Naive thymus-derived CD8-positive, alpha-beta T cell (primary cell): ENCODE results near the gene CTBP1. TPM values are rescaled to one million over a fixed set of nuclear protein-coding genes. Genes with fewer than 3 reads are reported as not detected.

Experiments used
- ATAC-seq, 2 donors: fragments of 150-1000 bp; cut with Tn5 transposase in 1 of 2; sonication (Bioruptor Pico), chemical (Tn5 transposase) in 1 of 2; 1 replicate in 1 of 2; 2 replicates in 1 of 2; pipeline ENCODE4 v1.10.0; 2021; ENCODE audit warnings: mild to moderate bottlenecking in 2 of 2, moderate library complexity in 2 of 2
- POLR2A ChIA-PET: fragments of 350-600 bp; sonication (Branson Sonifier 250); formaldehyde crosslinking; loops from one replicate; lab custom pipeline; 2021; ENCODE audit warnings: antibody characterized with exemption; lab: Charles Lee
- DNase-seq, 10 donors: peaks; one replicate each; pipeline versions ENCODE4 v3.0.0 to v3.0.0-alpha.2; 2020 to 2022
- H3K27ac Mint-ChIP-seq, 10 donors: one replicate each; pipeline ENCODE4 v1.8.0; 2020 to 2022; ENCODE audit warnings: mild to moderate bottlenecking in 10 of 10, mixed read lengths in 10 of 10, moderate library complexity in 4 of 10, inconsistent platforms in 1 of 10
- H3K27me3 Mint-ChIP-seq, 5 donors: one replicate each; pipeline ENCODE4 v1.8.0; 2021 to 2022; ENCODE audit warnings: mixed read lengths in 5 of 5
- H3K36me3 Mint-ChIP-seq, 3 donors: one replicate each; pipeline ENCODE4 v1.8.0; 2020 to 2022; ENCODE audit warnings: mixed read lengths in 3 of 3, mild to moderate bottlenecking in 2 of 3, inconsistent platforms in 1 of 3
- H3K4me1 Mint-ChIP-seq, 4 donors: one replicate each; pipeline ENCODE4 v1.8.0; 2021 to 2022; ENCODE audit warnings: mixed read lengths in 4 of 4
- H3K4me3 Mint-ChIP-seq, 10 donors: one replicate each; pipeline ENCODE4 v1.8.0; 2020 to 2022; ENCODE audit warnings: mild to moderate bottlenecking in 10 of 10, mixed read lengths in 10 of 10, moderate library complexity in 6 of 10, inconsistent platforms in 1 of 10
- H3K9me3 Mint-ChIP-seq, 9 donors: one replicate each; pipeline ENCODE4 v1.8.0; 2020 to 2022; ENCODE audit warnings: mixed read lengths in 9 of 9, mild to moderate bottlenecking in 3 of 9, inconsistent platforms in 1 of 9, moderate library complexity in 1 of 9
- polyA plus RNA-seq, 3 donors: library from polyadenylated mRNA; unstranded; fragments of 300-500 nt; fragmentation: Illumina TruSeq; gene quantifications; one replicate each; pipeline ENCODE4 v1.2.3, GENCODE V29; 2021
- total RNA-seq, 8 experiments: library from RNA in 2 of 8; stranded (reverse) in 2 of 8; gene quantifications; one replicate each; pipeline ENCODE4 v1.2.3 and lab custom pipeline; 2021 to 2026

The CTBP1 gene
- total and polyA plus RNA-seq, 5 experiments from 2014 or later = 51.0 to 193 (median 104) TPM

DNA sequence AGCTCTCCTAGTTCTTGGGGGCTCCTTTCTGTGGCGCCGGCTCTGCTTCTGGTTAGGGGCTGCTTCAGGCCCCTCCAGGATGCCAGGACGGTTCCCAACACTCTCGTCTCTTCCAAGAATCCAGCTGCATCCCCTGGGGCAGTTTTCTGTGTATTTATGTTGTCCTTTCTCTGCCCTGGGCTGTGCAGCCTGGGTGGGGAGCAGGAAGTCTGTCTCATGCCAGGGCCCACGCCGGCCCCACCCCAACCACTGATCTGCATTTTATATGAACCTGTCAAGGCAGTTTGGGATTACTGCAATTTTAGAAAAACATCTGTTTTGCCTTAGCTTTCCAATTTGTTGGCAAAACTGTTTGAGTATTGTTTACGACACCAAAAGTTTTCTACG, 14.6 kb downstream of the CTBP1 start:
- H3K4me1 Mint-ChIP-seq = peaks cover 2 to 23% (median 9%) of the 10 kb centered on the region in 4 donors
- POLR2A ChIA-PET = interaction anchor here (1.5 kb wide), 1 partner anchor 13 kb away, joined by 5 read pairs; no protein-coding TSS in a partner anchor
- DNase-seq (no peak), ATAC-seq (no peak)
- H3K27me3 Mint-ChIP-seq = no peaks in the 10 kb centered on the region
- peaks cover 0 to 68% (median 15%) of the 10 kb centered on the region in 3 donors for H3K36me3 Mint-ChIP-seq
- H3K27ac Mint-ChIP-seq = peak overlapping the region in 5 of 10 donors; percentile 14 to 88 (median 81)
- no peak overlapping the region for H3K4me3 Mint-ChIP-seq
- no peaks in the 10 kb centered on the region for H3K9me3 Mint-ChIP-seq

DNA sequence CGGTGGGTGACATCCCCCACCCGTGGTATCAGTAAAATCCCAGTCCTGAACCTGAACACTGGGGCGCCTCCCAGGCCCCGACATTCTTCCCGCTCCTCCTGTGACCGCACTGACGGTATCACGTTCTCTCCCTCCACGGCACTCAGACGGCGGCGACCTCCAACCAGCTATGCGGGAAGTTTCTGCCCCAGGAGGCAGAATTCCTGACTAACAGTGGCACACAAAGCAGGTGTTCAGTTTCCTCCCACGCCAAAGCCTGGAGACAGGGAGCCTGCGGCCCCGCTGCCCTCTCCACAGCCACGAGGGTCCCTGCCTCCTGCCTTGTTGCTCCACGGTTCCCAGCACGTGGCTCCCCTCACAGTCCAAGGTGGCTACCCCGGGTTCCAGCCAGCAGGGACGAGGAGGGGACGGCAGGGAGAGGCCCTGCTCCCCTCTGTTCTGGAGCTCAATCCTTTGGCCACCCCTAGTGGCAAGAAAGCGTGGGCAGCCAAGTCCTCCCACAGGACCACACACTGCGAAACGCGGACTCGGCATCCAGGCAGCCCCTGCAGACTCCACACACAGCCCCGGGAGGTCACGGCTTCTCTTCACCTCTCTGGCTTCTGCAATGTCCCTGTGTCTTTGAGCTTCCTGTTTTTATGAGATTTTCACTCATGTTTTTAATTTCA, 15.2 kb downstream of the CTBP1 start:
- Mint-ChIP-seq H3K27ac (peak overlapping the region in 5 of 10 donors; percentile 66 to 88 (median 81)), H3K9me3 (no peaks in the 10 kb centered on the region), H3K4me1 (peaks cover 2 to 20% (median 8%) of the 10 kb centered on the region in 4 donors), H3K27me3 (no peaks in the 10 kb centered on the region), H3K4me3 (no peak overlapping the region), H3K36me3 (peaks cover 0 to 65% (median 15%) of the 10 kb centered on the region in 3 donors)
- peak in 1 of 10 donors; percentile 35 for DNase-seq
- ATAC-seq = no peak
- POLR2A ChIA-PET = interaction anchor here (1.5 kb wide), 1 partner anchor 14 kb away, joined by 5 read pairs; no protein-coding TSS in a partner anchor

DNA sequence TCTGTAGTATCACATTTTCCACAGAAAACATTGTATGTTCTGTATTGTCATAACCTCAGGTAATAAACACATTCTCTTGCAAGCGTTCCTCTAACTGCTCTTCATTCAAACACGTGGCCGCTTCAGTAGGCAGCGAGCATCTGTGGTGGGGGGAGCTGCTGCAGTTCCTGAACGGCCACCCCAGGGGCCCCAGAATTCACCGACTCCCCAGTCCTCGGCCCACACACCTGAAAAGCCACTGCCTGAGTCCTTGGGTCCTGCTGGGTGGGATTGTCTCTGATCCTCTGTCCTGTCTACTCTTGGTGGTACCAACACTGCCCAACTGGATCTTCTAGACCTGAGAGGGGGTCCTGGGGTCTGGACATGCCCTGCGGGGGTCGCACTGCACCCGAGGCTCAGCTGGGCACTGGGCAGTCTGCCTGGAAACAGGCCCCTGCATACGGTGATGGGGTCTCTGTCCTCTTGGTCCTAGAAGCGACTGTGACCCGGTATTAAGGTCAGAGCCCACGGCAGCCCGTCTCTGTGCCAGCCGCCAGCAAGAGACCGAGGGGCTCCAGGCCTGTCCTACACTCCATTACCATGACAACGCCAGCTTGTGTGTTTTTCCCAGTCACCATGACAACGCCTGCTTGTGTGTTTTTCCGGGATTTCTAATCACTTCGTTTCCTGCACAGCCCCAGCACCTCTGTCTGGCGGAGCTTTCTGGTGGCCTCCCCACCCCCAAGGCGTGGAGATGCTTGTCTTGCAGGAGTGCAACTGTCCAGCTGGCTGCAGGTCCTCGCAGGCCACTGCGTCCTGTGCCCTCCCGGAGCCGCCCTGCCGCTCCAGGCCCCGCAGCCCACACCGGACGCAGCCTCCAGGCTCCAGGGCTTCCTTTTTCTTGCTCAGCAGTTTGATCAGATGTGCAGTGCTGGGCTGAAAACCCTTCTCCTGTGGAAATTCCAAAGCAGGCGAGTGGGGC, 16.0 kb downstream of the CTBP1 start:
- peaks cover 2 to 17% (median 5%) of the 10 kb centered on the region in 4 donors for H3K4me1 Mint-ChIP-seq
- ATAC-seq = no peak
- peak overlapping the region in 5 of 10 donors; percentile 20 to 87 (median 43) for H3K27ac Mint-ChIP-seq
- POLR2A ChIA-PET = no interaction called here
- no peaks in the 10 kb centered on the region for H3K9me3 Mint-ChIP-seq
- peaks cover 0 to 57% (median 12%) of the 10 kb centered on the region in 3 donors for H3K36me3 Mint-ChIP-seq
- peak in 1 of 10 donors; percentile 30 for DNase-seq
- no peaks in the 10 kb centered on the region for H3K27me3 Mint-ChIP-seq
- H3K4me3 Mint-ChIP-seq = no peak overlapping the region

DNA sequence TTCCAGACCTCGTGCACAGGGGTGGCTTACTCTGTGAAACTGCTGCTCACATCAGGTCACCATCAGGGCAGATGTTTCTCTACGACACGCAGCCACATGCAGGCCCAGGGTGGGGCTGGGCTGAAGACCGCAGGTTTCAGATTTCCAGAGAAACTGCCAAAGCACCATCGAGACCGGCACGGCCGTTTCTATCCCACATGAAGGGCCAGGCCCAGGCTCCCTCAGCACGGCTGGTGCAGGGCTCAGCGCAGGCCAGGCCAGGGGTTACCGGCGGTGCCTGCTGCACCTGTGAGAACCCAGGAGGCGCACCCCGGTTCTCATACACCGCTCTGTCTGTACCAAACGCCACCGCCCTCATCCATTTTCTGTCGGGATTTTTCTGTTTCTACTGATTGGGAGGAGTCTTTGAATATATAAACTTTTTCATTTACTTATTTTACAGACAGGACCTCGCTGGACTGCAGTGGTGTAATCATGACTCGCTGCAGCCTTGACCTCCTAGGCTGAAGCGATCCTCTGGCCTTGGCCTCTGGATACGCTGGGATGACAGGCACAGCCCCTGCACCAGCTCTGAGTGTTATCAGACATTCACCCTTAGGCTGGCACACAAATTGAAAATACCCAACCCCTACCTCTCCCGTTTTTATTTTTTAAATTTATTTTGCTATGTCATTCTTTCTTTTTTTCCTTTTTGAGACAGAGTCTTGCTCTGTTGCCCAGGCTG, 17.1 kb downstream of the CTBP1 start:
- Mint-ChIP-seq H3K36me3 (peaks cover 0 to 68% (median 12%) of the 10 kb centered on the region in 3 donors), H3K4me3 (no peak overlapping the region), H3K9me3 (no peaks in the 10 kb centered on the region), H3K27me3 (no peaks in the 10 kb centered on the region), H3K27ac (peak overlapping the region in 5 of 10 donors; percentile 34 to 82 (median 50)), H3K4me1 (peaks cover 7 to 17% (median 11%) of the 10 kb centered on the region in 4 donors)
- DNase-seq = no peak
- POLR2A ChIA-PET = no interaction called here
- ATAC-seq = no peak

DNA sequence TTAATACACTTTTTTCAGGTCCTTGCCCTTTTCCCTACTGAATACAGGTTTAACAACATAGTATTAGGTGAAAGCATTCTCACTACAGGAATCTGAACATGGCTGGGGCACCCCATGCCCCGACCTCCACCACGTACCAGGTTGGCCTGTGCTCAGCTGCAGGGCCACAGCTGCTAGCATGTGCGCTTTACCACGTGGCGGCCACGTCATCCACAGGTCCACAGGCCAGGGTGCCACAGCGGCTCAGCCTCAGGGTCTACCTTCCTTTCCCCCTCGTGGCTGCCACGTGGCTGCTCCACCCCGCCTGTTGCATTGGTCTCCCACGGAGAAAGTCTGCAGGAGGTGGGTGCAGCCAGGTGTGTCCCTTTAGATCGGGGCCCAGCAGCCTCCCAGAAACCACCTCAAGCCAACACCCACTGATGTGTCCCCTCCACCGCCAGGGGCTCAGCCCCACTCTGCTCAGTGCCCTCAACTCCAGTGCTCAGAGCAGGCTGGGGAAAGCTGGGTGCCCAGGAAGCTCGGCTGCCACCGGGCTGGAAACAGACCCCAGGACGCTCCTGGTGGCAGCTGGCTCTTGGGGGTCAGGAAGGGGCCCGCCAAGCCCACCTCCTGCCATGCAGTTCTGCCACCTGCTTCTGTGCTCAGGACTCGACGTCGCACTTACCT, 17.8 kb downstream of the CTBP1 start:
- peak overlapping the region in 1 of 10 donors; percentile 14 for H3K4me3 Mint-ChIP-seq
- no peak for DNase-seq
- H3K4me1 Mint-ChIP-seq = peaks cover 7 to 17% (median 12%) of the 10 kb centered on the region in 4 donors
- no peak for ATAC-seq
- peak overlapping the region in 2 of 10 donors; percentile 24 to 25 for H3K27ac Mint-ChIP-seq
- POLR2A ChIA-PET = no interaction called here
- peaks cover 0 to 75% (median 12%) of the 10 kb centered on the region in 3 donors for H3K36me3 Mint-ChIP-seq
- no peaks in the 10 kb centered on the region for H3K27me3 Mint-ChIP-seq
- no peaks in the 10 kb centered on the region for H3K9me3 Mint-ChIP-seq

DNA sequence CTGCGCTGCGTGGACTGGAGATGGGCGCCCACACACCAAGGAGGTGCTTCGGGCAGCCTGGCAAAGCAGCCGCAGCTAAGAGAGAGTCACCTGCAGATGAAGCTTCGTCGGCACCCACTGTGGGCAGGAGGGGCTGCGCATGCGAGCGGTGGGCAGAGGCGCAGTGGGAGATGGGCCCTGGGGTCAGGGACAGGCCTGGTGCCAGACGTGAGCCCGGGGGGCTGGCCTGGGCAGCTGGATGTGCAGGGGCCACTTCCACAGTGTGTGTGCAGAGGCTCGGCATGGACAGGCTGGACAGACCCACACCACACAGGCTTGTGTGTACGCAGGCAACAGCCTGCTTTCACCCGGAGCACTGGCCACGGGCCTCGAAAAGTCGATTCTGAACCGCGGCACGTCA, 18.6 kb downstream of the CTBP1 start:
- Mint-ChIP-seq H3K4me1 (peaks cover 7 to 17% (median 10%) of the 10 kb centered on the region in 4 donors), H3K4me3 (no peak overlapping the region), H3K36me3 (peaks cover 0 to 71% (median 8%) of the 10 kb centered on the region in 3 donors), H3K27me3 (no peaks in the 10 kb centered on the region), H3K9me3 (no peaks in the 10 kb centered on the region), H3K27ac (peak overlapping the region in 1 of 10 donors; percentile 44)
- ATAC-seq (no peak), DNase-seq (no peak)
- POLR2A ChIA-PET = no interaction called here

DNA sequence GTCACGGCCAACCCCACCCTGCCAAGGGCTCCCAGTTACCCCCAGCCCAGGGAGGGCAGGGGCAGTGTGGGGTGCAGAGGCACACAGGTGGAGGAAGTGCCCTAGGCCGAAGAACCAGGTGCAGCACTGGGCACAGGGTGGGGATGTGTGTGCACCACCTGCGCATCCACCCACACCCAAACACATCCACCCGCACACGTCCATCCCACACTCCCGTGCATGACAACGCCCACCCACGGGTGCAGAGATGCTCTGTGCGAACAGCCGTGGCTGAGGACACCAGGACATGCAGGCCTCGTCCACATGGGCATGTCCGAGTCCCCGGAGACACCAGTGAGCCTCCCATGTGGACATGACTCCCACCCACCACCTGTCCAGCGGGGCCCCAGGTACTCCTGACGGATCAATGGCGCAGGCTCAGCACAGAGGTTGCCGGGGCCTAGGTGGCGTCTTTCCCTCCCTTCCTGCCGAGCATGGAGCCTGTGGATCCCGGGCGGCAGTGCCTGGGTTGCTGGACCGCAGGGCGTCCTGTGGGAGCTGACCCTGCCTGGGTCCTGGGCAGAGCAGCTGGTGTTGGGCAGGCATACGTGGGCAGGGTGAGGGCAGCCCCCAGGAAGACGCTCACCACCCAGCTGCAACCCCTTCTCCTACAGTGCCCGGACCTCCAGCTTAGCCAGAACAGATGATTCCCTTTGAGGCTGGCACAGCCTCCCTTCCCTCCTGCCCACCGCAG, 19.6 kb downstream of the CTBP1 start:
- no peak for ATAC-seq
- POLR2A ChIA-PET = no interaction called here
- peak overlapping the region in 2 of 10 donors; percentile 53 to 57 for H3K27ac Mint-ChIP-seq
- H3K9me3 Mint-ChIP-seq = no peaks in the 10 kb centered on the region
- H3K4me1 Mint-ChIP-seq = peaks cover 6 to 15% (median 11%) of the 10 kb centered on the region in 4 donors
- no peak overlapping the region for H3K4me3 Mint-ChIP-seq
- no peaks in the 10 kb centered on the region for H3K27me3 Mint-ChIP-seq
- peaks cover 0 to 71% (median 7%) of the 10 kb centered on the region in 3 donors for H3K36me3 Mint-ChIP-seq
- no peak for DNase-seq

DNA sequence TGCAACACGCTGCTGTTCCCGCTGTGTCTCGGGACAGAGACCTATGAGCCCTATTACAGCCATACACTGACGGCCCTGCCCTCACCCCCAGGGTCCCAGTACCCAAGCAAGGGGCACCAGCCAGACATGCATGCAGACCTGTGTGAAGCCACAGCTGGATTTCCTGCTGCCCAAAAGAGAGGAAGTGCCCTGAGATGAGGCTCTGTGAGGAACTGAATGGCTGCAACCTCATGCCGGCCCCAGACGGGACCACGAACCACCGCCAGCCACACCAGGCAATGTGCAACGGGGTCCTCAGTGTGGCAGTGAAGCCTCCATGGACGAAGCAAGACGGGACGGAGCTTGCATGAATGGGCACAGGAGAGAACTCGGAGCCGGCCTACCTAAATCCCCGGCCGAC, 21.1 kb downstream of the CTBP1 start:
- Mint-ChIP-seq H3K9me3 (no peaks in the 10 kb centered on the region), H3K4me1 (peaks cover 7 to 16% (median 13%) of the 10 kb centered on the region in 4 donors), H3K27me3 (no peaks in the 10 kb centered on the region), H3K27ac (peak overlapping the region in 1 of 10 donors; percentile 6), H3K36me3 (peaks cover 0 to 62% (median 4%) of the 10 kb centered on the region in 3 donors), H3K4me3 (no peak overlapping the region)
- POLR2A ChIA-PET = no interaction called here
- ATAC-seq (no peak), DNase-seq (no peak)

DNA sequence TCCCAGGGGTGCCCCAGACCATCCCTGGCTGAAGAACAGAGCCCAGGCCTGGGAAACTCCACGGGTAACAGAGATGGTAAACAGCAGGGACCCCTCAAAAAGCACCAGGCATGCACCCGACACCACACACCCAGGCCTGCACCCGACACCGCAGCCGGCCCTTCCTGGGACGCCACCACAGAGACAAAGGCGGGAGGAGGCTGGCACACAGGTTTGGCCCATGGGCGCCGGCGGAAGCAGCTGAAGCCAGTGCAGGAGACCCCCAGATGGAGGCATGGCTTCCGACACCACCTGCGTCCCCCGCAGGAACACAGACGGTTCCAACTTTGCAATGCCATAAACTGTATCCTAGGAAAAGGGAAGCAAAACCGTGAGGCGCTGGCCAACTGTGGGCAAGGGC, 22.3 kb downstream of the CTBP1 start:
- H3K9me3 Mint-ChIP-seq = no peaks in the 10 kb centered on the region
- H3K4me3 Mint-ChIP-seq = peak overlapping the region in 2 of 10 donors; percentile 19 to 45
- H3K4me1 Mint-ChIP-seq = peaks cover 7 to 21% (median 14%) of the 10 kb centered on the region in 4 donors
- H3K36me3 Mint-ChIP-seq = peaks cover 0 to 53% (median 4%) of the 10 kb centered on the region in 3 donors
- no peak for DNase-seq
- no peak for ATAC-seq
- POLR2A ChIA-PET = no interaction called here
- no peaks in the 10 kb centered on the region for H3K27me3 Mint-ChIP-seq
- no peak overlapping the region for H3K27ac Mint-ChIP-seq

DNA sequence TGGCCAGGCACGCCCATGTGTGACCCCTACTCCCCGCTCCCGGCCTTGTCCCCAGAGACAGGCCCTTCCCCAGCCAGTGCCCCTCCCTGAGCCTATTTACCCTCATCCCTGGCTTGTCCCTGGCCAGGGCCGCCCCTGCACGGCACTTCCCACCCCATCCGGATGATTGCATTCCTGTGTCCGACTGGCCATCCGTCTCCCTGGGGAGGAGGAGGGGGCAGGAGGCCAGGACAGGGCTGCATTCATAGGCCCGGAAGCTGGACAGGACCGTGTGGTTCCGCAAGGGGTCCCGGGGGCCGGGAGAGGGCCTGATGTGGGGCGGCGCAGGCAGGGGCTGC, 22.8 kb downstream of the CTBP1 start:
- Mint-ChIP-seq H3K4me1 (peaks cover 7 to 23% (median 14%) of the 10 kb centered on the region in 4 donors), H3K27me3 (no peaks in the 10 kb centered on the region), H3K4me3 (no peak overlapping the region), H3K9me3 (no peaks in the 10 kb centered on the region), H3K27ac (no peak overlapping the region), H3K36me3 (peaks cover 0 to 53% (median 4%) of the 10 kb centered on the region in 3 donors)
- ATAC-seq (no peak), DNase-seq (no peak)
- POLR2A ChIA-PET = no interaction called here

DNA sequence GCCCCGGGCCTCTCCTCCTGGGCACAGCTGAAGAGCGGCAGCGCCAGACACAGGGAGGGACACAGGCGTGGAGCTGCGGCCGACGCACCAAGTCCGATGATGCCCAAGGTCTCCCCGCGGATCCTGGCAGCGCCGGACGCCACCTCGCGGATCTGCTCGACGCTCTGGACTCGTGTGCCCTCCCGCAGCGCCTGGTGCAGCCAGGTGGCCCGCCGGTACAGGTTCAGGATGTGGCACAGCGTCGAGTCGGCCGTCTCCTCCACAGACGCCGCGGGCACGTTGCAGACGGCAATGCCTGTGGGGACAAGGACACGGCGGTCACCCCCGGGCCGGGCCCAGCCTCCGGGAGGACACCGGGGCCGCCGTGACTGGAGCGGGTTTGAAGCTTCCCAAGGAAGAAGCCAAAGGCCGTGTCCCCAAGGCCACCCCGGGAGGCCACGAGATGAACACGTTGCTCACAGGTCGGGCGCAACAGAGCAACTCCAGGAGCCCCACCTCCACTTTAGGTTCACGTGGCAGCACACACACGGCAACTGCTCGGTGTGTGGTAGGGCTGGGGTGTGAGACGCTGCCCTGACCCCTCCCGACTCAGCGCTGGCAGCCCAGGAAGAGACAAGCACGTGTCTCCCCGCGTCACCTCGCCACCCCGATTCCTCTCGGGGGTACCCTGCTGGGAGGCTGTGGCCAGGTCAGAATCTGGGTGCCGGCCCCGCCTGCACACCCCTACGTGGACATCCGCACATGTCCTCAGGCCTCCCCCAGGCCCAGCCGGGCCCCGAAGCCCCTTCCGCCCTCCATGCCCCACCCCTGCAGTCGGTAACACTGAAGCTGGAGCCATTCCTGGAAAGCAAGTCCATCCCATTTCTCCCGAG, 23.4 kb downstream of the CTBP1 start:
- POLR2A ChIA-PET = no interaction called here
- Mint-ChIP-seq H3K36me3 (peaks cover 0 to 53% (median 4%) of the 10 kb centered on the region in 3 donors), H3K27me3 (no peaks in the 10 kb centered on the region)

More for the DNA sequence above, 23.4 kb downstream of the CTBP1 start:
- H3K9me3 Mint-ChIP-seq = no peaks in the 10 kb centered on the region
- no peak overlapping the region for H3K27ac Mint-ChIP-seq
- peaks cover 7 to 27% (median 16%) of the 10 kb centered on the region in 4 donors for H3K4me1 Mint-ChIP-seq
- DNase-seq (no peak), ATAC-seq (no peak)
- no peak overlapping the region for H3K4me3 Mint-ChIP-seq
